Measurements from ENCODE around the gene QKI. TPM values are rescaled to one million over a fixed set of nuclear protein-coding genes. Genes with fewer than 3 reads are reported as not detected.

QKI gene
- total RNA-seq, 2 experiments from 2014 or later, result 58.0 to 59.7 TPM

GRCh38 chr6:163526346-163526745, 111.8 kb downstream of the QKI start:
- Mint-ChIP-seq H3K27ac (no peak overlapping the region), H3K4me1 (peaks cover 44% of the 10 kb centered on the region), H3K9me3 (no peaks in the 10 kb centered on the region), H3K27me3 (no peaks in the 10 kb centered on the region), H3K36me3 (peaks cover 3% of the 10 kb centered on the region), H3K4me3 (no peak overlapping the region)
- DNase-seq, result no peak

- DNase-seq, result no peak
- Mint-ChIP-seq H3K9me3 (no peaks in the 10 kb centered on the region), H3K4me3 (no peak overlapping the region), H3K27ac (no peak overlapping the region), H3K36me3 (peaks cover 3% of the 10 kb centered on the region), H3K4me1 (peaks cover 38% of the 10 kb centered on the region), H3K27me3 (no peaks in the 10 kb centered on the region)
Observed at GRCh38 chr6:163527291-163527690, 112.8 kb downstream of the QKI start.

- Mint-ChIP-seq H3K36me3 (no peaks in the 10 kb centered on the region), H3K27ac (no peak overlapping the region), H3K4me3 (no peak overlapping the region), H3K4me1 (peaks cover 38% of the 10 kb centered on the region), H3K9me3 (no peaks in the 10 kb centered on the region), H3K27me3 (no peaks in the 10 kb centered on the region)
- DNase-seq, result no peak
Observed at GRCh38 chr6:163529605-163530004, 115.1 kb downstream of the QKI start.

- H3K9me3 Mint-ChIP-seq, result no peaks in the 10 kb centered on the region
- peaks cover 38% of the 10 kb centered on the region for H3K4me1 Mint-ChIP-seq
- H3K27me3 Mint-ChIP-seq, result no peaks in the 10 kb centered on the region
- no peak overlapping the region for H3K4me3 Mint-ChIP-seq
- no peak overlapping the region for H3K27ac Mint-ChIP-seq
- DNase-seq, result no peak
- H3K36me3 Mint-ChIP-seq, result no peaks in the 10 kb centered on the region
Observed at GRCh38 chr6:163530406-163530805, 115.9 kb downstream of the QKI start.

DNA sequence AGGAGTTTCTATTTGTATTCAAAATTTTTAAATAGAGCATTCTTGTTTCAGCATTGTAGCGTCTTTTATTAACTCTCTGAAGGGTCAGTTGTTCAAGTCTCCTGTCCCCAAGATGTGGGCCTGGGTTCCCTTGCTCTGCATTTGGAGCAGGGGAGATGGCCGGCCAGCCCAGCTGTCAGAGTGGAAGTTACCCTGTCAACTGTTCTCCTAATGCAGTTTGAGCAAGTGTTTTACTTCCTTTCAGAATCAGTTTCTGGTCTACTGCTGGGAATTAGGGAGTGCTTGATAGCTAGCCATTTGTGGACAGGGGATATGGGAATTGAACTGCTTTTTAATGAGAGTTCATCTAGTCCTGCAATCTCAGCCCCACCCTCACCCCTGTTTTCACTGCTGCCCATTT, 116.6 kb downstream of the QKI start:
- Mint-ChIP-seq H3K9me3 (no peaks in the 10 kb centered on the region), H3K4me3 (no peak overlapping the region), H3K36me3 (no peaks in the 10 kb centered on the region), H3K4me1 (peaks cover 34% of the 10 kb centered on the region), H3K27me3 (no peaks in the 10 kb centered on the region), H3K27ac (no peak overlapping the region)
- DNase-seq, result no peak

DNA sequence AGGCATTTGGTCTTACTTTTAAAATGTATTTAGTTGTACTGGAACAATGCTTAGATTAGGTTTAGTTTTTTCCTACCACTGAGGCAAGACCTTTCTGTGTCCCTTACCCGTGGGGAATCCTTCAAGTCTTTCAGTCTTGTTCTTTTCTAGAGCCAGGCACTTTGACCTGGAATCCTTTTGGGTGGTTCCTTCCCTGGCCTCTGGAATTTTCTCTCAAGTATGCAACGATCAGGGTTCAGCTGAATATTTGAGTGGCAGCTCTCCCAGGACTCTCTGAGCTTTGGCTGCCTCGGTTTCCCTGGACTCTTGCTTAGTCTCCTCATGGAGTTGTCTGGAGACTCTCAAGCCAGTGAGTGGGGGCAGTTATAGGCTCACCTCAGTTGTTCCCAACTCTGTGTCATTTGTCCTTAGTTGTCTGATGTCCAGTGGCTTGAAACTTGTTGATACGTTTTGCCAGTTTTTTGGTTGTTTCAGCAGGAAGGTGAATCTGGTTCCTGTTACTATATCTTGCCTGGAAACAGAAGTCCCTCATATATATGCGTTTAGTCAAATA, 118.1 kb downstream of the QKI start:
- no peak for DNase-seq
- no peak overlapping the region for H3K4me3 Mint-ChIP-seq
- peaks cover 8% of the 10 kb centered on the region for H3K36me3 Mint-ChIP-seq
- no peaks in the 10 kb centered on the region for H3K9me3 Mint-ChIP-seq
- no peak overlapping the region for H3K27ac Mint-ChIP-seq
- no peaks in the 10 kb centered on the region for H3K27me3 Mint-ChIP-seq
- H3K4me1 Mint-ChIP-seq, result peaks cover 30% of the 10 kb centered on the region

DNA sequence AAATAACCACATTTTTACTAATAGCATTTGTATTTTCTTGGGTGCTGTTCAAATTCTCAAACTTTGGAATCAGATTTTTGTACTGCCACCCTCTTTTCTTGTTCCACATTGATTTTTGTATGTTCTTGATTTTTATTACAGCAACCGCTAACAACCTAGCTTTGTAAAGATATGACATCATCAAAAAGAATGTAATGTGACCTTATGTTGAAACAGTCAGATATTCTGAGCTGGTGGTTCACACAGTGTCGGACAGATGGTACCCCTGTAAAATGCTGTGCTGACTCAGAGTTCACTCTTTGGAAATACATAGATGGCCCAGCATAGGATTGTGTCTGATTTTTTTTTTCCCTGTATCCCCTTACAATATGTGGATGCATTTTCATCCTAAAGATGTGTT, 118.9 kb downstream of the QKI start:
- H3K4me3 Mint-ChIP-seq, result no peak overlapping the region
- peaks cover 25% of the 10 kb centered on the region for H3K4me1 Mint-ChIP-seq
- H3K9me3 Mint-ChIP-seq, result no peaks in the 10 kb centered on the region
- H3K36me3 Mint-ChIP-seq, result peaks cover 13% of the 10 kb centered on the region
- no peaks in the 10 kb centered on the region for H3K27me3 Mint-ChIP-seq
- no peak for DNase-seq
- H3K27ac Mint-ChIP-seq, result no peak overlapping the region

GRCh38 chr6:163536770-163537169, 122.3 kb downstream of the QKI start:
- Mint-ChIP-seq H3K9me3 (no peaks in the 10 kb centered on the region), H3K4me3 (no peak overlapping the region), H3K4me1 (peaks cover 10% of the 10 kb centered on the region), H3K27me3 (no peaks in the 10 kb centered on the region), H3K27ac (no peak overlapping the region), H3K36me3 (peaks cover 17% of the 10 kb centered on the region)
- no peak for DNase-seq

DNA sequence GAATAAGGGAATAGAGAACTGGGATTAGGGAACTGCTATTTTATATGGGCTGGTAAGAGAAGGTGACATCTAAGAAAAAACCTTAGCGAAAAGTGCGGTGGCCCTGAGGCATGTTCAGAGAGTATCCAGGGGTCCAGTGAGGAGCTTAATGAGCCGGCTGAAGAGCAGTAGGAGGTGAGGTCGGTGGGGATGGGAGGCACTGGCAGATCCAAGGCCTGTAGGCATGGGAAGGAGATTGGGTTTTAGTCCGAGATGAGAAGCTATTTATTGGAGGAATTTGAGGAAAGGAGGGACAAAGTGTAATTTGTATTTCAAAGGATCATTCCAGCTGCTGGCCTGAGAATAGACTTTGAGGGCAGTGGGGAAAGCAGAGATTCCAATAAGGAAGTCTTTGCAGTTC, 123.8 kb downstream of the QKI start:
- H3K4me1 Mint-ChIP-seq, result peaks cover 10% of the 10 kb centered on the region
- DNase-seq, result no peak
- H3K27ac Mint-ChIP-seq, result no peak overlapping the region
- no peak overlapping the region for H3K4me3 Mint-ChIP-seq
- H3K9me3 Mint-ChIP-seq, result no peaks in the 10 kb centered on the region
- H3K27me3 Mint-ChIP-seq, result no peaks in the 10 kb centered on the region
- peaks cover 20% of the 10 kb centered on the region for H3K36me3 Mint-ChIP-seq

DNA sequence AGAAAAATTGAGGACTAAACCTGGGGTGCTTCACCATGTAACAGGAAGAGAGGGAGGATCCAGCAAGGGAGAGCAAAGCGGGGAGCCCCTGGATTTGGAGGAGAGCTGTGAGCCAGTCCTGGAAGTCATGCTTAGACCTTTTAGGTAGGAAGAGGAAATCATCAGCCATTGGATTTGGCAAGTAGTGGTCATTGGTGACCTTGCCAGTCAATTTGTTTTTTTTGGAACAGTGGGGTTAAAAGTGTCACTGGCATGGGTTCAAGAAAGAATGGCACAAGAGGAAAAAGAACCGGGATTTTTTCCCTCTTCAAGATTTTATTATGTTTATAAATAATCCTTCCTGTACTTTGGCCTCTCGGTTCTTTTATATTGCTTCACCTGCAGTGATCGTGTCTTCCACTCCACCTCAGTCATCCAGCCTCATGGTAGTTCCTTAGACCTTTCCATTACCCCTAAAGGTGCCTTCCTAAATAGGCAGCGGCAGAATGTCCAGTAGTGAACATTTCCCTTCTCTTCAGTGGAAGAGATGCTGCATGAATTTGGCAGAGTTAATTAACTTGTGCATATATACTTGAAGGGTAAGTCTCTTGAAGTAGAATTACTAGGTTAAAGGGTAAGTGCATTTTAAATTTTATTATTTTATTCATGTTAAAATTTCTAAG, 124.7 kb downstream of the QKI start:
- Mint-ChIP-seq H3K27me3 (no peaks in the 10 kb centered on the region), H3K9me3 (no peaks in the 10 kb centered on the region)

DNA sequence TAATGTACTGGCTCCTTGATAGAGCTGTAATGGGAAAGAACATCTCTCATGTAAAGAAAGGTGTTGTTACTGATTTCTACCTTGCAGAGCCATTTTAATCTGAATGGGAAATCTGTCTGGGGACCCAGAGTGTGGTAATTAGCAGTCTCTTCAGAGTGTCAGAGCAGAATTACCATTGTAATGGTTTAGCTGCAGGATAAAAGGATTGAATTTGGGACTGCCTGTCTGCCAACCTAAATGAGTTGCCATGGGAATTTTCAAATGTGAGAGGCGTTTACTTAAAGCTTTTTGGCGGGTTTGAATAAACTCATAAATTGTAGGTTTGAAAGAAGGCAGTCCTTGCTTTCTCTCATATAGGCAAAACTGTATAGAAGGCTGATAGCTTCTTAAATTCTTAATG, 128.8 kb downstream of the QKI start:
- DNase-seq, result no peak
- Mint-ChIP-seq H3K9me3 (no peaks in the 10 kb centered on the region), H3K27me3 (no peaks in the 10 kb centered on the region), H3K4me3 (no peak overlapping the region), H3K27ac (no peak overlapping the region), H3K4me1 (peaks cover 9% of the 10 kb centered on the region), H3K36me3 (peaks cover 10% of the 10 kb centered on the region)

More for the DNA sequence above, 124.7 kb downstream of the QKI start:
- no peak for DNase-seq
- Mint-ChIP-seq H3K27ac (no peak overlapping the region), H3K36me3 (peaks cover 20% of the 10 kb centered on the region), H3K4me1 (peaks cover 10% of the 10 kb centered on the region), H3K4me3 (no peak overlapping the region)

DNA sequence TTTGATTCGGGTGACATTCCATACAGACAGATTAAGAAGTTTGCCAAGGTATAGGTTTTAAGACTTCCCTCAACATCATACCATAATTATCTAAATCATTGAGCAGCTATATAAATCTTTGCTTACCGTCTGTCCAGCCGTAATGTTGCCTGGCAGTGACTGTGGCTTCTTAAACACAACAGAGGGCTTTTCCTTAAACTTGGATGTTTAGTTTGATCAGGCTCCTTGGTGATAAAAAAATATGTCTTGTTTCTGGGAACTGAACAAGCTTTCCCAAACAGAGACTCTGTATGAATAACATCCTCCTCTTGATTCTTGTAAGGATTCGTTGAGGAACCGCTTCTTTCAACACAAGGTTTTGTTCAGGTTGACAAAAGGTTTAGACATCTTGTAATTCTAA, 130.9 kb downstream of the QKI start:
- Mint-ChIP-seq H3K9me3 (no peaks in the 10 kb centered on the region), H3K27me3 (no peaks in the 10 kb centered on the region), H3K27ac (no peak overlapping the region), H3K4me3 (no peak overlapping the region), H3K4me1 (peaks cover 10% of the 10 kb centered on the region), H3K36me3 (peaks cover 9% of the 10 kb centered on the region)
- no peak for DNase-seq

DNA sequence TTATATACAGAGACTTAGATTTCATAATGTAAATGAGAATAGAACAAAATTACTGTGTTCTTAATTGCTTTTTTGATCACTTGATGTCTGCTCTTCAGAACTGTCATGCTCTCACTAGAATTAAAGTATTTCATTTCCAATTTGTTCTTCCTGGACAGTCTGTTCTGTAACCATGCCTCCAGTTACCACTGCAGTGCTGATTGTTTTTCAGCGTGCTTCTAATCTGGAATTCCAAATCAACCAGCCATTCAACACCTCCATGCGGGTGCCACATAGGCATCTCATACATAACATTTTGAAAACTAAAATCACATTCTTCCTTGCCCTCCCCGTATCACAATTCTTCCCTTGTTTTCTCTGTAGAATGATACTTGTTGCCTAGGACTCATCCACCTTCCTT, 132.8 kb downstream of the QKI start:
- no peak for DNase-seq
- no peak overlapping the region for H3K4me3 Mint-ChIP-seq
- H3K27me3 Mint-ChIP-seq, result no peaks in the 10 kb centered on the region
- H3K9me3 Mint-ChIP-seq, result no peaks in the 10 kb centered on the region
- H3K4me1 Mint-ChIP-seq, result peaks cover 11% of the 10 kb centered on the region
- no peak overlapping the region for H3K27ac Mint-ChIP-seq
- H3K36me3 Mint-ChIP-seq, result peaks cover 12% of the 10 kb centered on the region

- Mint-ChIP-seq H3K9me3 (no peaks in the 10 kb centered on the region), H3K36me3 (peaks cover 14% of the 10 kb centered on the region)
Observed at GRCh38 chr6:163548624-163549023, 134.1 kb downstream of the QKI start.

GRCh38 chr6:163554032-163554431, 139.5 kb downstream of the QKI start:
- no peaks in the 10 kb centered on the region for H3K9me3 Mint-ChIP-seq

More at GRCh38 chr6:163548624-163549023, 134.1 kb downstream of the QKI start:
- Mint-ChIP-seq H3K27me3 (no peaks in the 10 kb centered on the region), H3K4me1 (peaks cover 14% of the 10 kb centered on the region), H3K27ac (no peak overlapping the region), H3K4me3 (no peak overlapping the region)
- DNase-seq, result no peak

GRCh38 chr6:163554663-163555062, 140.1 kb downstream of the QKI start:
- Mint-ChIP-seq H3K4me3 (no peak overlapping the region), H3K4me1 (peaks cover 18% of the 10 kb centered on the region), H3K27me3 (no peaks in the 10 kb centered on the region), H3K9me3 (no peaks in the 10 kb centered on the region), H3K36me3 (peaks cover 23% of the 10 kb centered on the region), H3K27ac (no peak overlapping the region)
- DNase-seq, result peak; percentile 43

More at GRCh38 chr6:163554032-163554431, 139.5 kb downstream of the QKI start:
- H3K27me3 Mint-ChIP-seq, result no peaks in the 10 kb centered on the region
- H3K4me1 Mint-ChIP-seq, result peaks cover 18% of the 10 kb centered on the region
- H3K36me3 Mint-ChIP-seq, result peaks cover 24% of the 10 kb centered on the region
- H3K4me3 Mint-ChIP-seq, result no peak overlapping the region
- DNase-seq, result no peak
- H3K27ac Mint-ChIP-seq, result no peak overlapping the region
